ENCODE measurements around the gene RTN4RL2.

RTN4RL2 gene

GRCh38 chr11:57479911-57480310 lies 19.6 kb downstream of the RTN4RL2 start:
- in situ Hi-C loops (cut with MboI; ENCODE audit: low sequenced_read_pairs), result no loop called here

GRCh38 chr11:57480409-57481137 lies 20.2 kb downstream of the RTN4RL2 start:
- in situ Hi-C loops (cut with MboI; ENCODE audit: low sequenced_read_pairs), result no loop called here

DNA sequence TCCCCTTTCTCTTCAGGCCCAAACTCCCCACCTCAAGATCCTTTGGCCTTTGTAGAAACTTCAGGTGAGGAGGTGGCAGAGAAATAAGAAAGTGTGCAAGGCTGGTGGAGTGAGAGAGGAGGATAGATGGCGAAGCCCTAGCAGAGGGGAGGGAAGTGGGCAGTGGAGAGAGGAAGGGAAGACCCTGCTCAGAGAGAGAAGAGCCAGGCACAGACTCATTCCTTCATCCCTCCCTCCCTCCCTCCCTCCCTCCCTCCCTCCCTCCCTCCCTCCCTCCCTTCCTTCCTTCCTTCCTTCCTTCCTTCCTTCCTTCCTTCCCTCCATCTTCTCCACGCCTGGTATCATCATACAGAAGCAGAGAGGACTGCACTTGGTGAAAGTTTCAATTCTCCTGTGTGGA lies 21.0 kb downstream of the RTN4RL2 start:
- in situ Hi-C loops (cut with MboI; ENCODE audit: low sequenced_read_pairs), result no loop called here

GRCh38 chr11:57481915-57482781 lies 21.8 kb downstream of the RTN4RL2 start:
- in situ Hi-C loops (cut with MboI; ENCODE audit: low sequenced_read_pairs), result no loop called here

GRCh38 chr11:57482782-57483561 lies 22.6 kb downstream of the RTN4RL2 start:
- in situ Hi-C loops (cut with MboI; ENCODE audit: low sequenced_read_pairs), result no loop called here

DNA sequence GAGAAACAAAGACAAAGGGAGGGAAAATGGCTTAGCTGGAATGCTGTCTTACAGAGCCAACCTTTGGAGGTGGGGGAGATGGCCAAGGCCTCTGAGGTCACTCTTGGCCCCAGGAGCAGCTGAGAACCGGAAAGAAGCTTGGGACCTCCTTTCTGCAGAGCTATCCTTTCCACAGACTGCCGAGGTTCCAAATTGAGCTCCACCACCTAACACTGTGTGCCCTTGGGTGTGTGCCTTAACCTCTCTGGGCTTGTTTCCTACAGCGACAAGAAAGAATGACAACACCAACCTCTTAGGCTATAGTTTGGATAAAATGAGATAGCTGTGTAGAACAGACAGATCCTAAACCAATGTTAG lies 23.2 kb downstream of the RTN4RL2 start:
- in situ Hi-C loops (cut with MboI; ENCODE audit: low sequenced_read_pairs), result no loop called here

DNA sequence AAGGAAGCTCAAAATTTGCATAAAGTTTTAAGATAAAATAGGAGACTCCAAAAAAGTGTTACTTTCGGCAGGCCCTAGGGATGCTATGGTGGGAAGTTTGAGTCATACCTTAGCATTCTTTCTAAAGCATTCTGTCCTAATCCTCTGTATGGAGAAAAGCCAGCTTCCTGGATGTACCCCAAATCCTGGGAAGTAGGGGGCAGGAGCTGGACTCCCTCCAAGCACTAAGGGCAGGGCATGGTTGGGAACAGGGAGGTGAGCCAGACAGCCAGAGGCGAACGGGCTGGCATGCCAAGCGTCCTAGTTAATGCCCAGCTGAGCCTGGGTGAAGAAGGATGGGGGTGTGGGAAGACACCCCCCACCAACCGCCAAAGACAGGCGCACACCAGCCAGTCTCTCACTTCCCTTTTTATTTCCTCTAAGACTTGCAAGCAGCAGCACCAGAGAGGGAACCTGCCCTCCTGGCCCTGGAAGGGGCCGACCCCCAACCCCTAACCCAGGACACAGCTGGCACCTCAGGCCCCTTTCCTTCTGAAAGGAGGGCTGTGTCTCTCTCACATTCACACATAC lies 23.9 kb downstream of the RTN4RL2 start:
- in situ Hi-C loops (cut with MboI; ENCODE audit: low sequenced_read_pairs), result no loop called here

DNA sequence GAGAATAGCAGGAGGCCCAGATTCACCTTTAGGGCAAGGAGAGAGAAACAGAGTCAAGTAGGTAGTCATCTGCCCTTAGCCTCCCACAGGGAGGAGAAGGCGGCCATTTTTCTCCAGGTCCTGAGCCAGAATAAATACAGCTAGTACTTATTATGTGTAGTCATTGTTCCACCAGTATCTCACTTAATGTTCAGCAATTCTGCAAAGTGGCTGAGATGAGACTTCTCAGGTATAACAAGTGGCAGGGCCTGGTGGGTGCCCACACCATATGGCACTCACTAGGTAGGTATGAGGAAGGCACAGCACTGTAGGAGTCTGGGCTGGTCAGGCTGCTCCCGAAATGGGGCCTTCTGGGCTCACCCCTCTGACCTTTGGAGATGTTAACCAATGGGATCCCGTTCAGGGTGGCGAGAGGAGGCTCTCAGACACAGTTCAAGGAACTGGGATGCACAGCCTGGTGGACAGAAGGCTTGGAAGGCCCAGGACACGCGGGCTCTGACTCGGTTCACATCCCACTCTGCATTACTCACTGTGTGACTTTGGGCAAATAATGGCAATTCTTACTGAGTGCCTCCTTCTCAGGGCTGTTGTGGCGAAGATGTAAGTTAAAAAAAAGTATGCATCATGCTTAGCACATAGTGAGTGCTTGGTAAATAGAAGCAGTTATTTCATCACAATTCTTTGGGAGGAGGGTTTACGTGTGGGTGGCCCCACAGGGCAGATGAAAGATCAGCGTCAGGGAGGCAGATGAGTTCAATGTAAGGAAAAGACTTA lies 25.1 kb downstream of the RTN4RL2 start:
- in situ Hi-C loops (cut with MboI; ENCODE audit: low sequenced_read_pairs), result no loop called here

DNA sequence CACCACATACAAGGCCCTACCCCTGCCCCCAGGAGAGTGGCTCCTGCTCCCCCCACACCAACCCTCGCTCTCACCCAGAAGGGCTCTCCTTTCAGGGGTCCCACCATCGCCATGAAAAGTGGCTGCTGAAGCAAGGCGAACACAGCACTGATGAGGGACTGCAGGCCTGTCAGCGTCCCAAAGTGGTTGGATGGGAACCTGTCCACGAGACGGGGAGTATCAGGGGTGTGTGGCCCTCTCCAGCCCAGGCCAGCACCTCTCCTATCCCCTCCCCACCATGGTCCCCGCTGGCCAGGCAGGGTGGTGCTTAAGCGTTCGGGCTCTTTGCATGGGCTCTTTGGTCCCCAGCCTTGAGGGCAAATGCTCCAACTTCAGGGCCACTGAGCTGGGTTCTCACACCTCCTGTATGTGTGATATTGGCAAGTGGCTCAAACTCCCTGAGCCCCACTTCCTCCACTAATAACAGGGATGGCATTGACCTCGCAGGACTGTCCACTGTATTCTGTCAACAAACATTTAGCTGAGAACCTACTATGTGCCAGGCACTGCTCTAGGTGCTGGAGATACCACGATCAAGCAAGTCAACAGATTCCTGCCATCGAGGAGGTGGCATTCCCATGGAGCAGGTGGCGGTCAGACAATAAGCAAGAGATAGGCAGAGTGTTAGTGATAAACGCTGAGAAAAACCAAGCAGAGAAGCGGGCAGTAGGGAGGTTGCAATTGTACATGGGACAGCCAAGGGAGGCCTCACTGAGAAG lies 26.9 kb downstream of the RTN4RL2 start:
- in situ Hi-C loops (cut with MboI; ENCODE audit: low sequenced_read_pairs), result no loop called here

DNA sequence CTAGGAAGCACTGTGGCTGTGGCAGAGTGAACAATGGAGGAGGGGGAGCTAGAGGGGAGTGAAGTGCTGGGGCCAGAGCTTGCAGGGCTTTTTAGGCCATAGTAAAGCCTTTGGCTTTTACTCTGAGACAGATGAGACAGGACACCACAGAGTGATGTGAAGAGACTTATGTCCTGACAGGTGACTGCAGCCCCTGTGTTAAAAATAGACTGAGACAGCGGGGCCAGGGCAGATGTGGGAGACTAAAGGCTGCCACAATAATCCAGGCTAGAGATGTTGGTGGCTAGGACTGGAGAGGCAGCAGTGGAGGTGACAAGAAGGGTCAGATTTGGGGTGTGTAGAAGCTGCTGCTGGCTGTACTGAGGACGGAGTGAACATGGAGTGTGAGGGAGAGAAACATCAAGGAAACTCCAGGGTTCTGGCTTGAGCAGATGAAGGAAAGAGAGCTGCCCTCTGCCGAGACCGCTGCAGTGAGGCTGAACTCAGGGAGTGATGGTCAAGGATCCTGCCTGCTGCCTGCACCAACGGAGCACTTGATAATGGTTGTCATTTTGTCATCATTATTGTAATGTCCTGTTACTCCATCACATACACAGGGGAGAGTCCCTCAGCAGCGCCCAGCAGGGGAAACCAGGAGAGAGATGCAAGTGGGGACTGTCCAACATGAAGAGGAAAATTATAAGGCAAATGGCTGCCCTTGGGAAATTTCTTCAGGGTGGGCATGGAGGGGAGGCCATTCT lies 27.8 kb downstream of the RTN4RL2 start:
- in situ Hi-C loops (cut with MboI; ENCODE audit: low sequenced_read_pairs), result no loop called here

- in situ Hi-C loops (cut with MboI; ENCODE audit: low sequenced_read_pairs), result no loop called here
These were observed 30.3 kb downstream of the RTN4RL2 start for GRCh38 chr11:57490456-57491248.

DNA sequence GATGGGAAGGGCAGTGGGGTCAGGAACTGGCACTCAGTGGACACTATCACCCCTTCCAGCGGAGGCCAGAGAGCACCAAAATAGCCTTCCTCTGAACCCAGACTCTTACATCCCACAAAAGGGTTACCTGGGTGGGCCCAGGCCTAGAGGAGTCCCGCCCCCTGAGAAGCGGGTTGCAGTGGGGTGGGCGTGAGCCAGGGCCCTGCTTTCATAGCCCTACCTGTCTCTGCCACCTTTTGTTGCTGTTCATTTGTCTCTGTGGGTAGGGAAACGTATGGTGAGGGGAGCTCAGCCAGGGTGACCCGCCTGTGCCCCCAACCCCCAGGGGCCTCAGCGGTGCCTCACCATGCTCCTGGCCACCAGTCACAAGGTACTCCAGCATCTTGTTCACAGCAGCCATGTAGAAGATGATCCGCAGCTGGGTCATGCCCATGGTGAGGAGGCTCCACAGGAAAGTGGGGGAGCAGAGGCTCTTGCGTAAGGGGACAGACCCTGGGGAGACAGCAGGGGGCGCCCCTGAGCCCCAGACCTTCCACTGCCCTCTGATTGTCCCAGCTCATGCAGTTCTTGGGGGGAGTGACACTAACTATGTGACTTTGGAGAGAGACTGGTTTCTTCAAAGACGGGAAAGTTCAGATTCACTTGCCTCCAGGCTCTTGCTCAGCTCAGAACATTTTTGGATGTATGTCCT lies 31.2 kb downstream of the RTN4RL2 start:
- in situ Hi-C loops (cut with MboI; ENCODE audit: low sequenced_read_pairs), result no loop called here

DNA sequence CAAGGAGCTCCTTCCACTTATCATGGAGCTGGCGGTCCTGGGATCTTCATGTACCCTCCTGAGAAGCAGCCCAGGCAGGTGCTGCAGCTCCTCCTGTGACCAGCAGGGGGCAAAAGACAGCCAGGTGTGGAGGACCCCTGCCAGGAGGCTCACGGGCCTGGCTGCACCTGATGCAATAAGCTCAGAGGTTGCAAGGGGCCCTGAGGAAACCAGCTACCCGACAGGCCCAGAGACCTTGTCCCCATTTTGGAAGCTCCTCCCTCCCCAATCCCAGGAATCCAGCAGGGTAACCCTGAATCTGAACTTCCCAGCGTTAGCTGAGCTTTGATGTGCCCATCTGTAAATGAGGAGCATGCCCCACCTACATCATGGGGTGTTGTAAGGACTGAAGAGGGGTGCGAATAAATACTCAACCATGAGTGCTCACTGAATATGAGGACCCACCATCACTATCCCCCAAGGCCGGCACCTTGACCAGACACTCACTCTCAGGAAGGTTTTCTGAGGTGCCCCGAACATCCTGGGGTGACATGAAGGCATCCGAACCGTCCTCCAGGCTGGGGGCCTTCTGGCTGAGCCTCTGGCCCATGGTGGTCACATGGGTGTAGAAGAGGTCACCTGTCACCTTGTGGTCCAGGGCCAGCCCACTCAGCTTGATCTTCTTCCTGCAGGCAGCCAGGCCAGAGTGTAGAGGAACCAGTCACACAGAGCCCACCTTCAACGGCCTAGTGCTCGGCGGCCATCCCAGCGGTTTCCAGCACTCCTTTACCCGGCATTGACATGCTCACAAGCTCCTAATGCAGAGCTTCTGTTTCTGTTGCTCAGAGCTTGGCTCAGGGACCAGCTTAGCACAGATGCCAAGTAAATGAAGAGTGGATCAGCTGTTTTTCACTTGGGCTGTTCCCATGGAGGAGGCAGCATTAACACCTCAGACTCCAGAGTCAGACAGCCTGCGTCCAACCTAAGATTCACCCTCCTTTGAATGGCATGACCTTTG lies 33.5 kb downstream of the RTN4RL2 start:
- in situ Hi-C loops (cut with MboI; ENCODE audit: low sequenced_read_pairs), result no loop called here

GRCh38 chr11:57496109-57496820 lies 35.9 kb downstream of the RTN4RL2 start:
- in situ Hi-C loops (cut with MboI; ENCODE audit: low sequenced_read_pairs), result no loop called here

DNA sequence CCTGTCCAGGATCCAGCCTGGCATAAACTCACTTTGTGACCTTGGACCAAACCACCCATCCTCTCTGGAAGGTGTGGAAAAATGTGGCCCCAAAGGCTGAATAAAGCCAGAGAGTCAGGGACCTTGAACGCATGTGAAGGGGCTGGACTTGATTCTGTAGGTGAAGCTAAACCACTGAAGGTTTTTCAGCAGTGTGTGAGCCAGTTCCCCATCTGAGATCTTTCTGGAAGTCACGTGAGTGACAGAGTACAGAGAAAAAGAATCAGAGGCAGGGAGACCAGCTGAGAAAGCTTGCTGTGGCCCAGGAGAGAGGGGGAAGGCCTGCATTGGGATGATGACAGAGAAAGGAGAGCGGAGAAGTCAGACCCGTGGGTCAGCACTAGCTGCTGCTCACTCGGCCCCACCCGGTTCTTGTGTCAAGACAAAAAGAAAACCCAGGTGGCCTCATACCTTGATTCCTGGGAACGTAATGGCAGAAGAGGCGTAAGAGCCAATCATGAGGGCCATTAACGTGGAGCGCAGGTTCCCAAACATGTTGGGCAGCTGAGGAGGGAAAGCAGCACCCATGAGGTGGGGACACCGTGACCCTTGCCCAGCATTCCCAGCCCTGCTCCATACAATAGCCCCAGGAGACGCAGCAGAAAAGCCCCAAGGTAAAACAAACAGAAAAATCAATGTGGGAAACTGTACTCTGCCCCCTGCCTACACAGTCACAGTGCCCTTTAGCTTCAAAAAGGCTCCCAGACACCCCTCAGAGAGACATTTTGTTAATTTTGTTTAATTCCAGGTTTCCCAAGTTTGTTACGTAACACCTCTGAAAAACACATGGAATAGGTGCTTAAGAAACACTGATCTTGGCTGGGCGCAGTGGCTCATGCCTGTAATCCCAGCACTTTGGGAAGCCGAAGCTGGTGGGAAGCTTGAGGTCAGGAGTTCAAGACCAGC lies 37.2 kb downstream of the RTN4RL2 start:
- in situ Hi-C loops (cut with MboI; ENCODE audit: low sequenced_read_pairs), result no loop called here
